ENCODE measurements around the gene FAM171A2.

DNA sequence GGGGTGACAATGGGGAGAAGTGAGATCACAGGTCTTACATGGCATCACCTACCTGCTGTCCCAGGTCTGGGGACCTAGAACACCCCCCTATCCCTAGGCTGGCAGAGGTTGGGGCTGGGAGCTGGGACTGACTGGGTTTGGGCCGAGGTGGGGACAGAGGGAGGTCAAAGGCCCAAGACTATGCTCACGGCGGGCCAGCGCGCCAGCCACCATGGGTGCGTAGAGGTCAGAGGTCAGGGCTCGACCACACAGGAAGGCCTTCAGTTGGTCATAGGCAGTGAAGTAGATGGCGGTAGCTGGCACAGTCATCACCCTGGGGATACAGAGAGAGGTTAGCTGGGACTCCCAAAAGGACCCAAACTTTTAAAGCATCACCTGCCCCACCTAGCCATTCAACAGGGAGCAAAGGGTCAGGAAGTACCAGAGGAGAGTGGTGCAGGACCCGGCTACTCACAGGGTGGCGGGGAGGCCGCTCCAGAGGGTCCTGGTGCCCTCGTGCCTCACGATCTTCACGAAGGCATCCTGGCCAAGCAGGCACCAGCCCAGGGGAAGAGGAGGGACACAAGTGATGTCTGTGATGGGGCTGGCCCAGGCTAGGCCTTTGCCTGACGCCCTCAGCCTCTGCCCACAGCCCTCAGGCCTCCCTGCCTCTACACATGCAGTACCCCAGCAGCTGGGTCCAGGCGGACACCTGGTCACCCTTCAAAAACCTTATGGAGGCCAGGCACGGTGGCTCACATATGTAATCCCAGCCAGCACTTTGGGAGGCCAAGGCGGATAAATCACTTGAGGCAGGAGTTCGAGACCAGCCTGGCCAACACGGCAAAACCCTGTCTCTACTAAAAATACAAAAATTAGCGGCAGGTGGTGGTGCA lies 42.2 kb downstream of the FAM171A2 start:
- TF ChIP-seq CTCF (optimal IDR thresholded peaks at IDR 0.05 in 1 of 3, IDR thresholded peaks at IDR 0.05 in 1 of 3, conservative IDR thresholded peaks at IDR 0.05 in 1 of 3; ENCODE audit: extremely low read depth in 1 of 3, insufficient read depth in 2 of 3, low read length in 3 of 3) (no peak), EZH2 (IDR thresholded peaks at IDR 0.05; ENCODE audit: low read length) (no peak)

All from keratinocyte (primary cell).